ENCODE measurements around the gene GTPBP1. TPM values are rescaled to one million over a fixed set of nuclear protein-coding genes. Genes with fewer than 3 reads are reported as not detected.

GTPBP1 gene
- polyA plus RNA-seq, 3 donors: 6.7 to 41.4 (median 12.7) TPM

DNA sequence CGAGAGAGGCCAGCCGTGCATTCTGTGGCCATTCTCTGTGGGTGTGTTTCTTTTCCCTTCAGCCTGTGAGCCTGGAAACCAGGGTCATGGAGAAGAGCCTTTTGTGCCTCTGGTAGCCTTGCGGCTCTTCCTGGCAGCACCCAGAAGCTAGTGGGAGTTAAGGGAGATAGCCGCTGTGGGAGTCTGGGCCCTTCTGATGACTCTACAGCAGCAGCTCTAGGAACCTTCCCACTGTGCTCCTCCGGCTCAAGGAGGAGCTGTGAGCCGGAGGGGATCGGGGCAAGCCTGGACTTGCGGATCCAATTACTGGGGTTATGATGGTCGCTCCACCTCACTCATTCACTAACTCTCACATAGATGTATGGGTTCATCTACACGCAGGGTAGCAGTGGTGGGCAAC is 10.5 kb downstream of the GTPBP1 start:
- Mint-ChIP-seq H3K9me3 (no peaks in the 10 kb centered on the region), H3K4me1 (peaks cover 32% of the 10 kb centered on the region), H3K36me3 (peaks cover 57 to 88% of the 10 kb centered on the region in 2 donors), H3K27ac (peak overlapping the region in 1 of 7 donors; percentile 33), H3K27me3 (ENCODE audit: low read depth in 3 of 3) (no peaks in the 10 kb centered on the region), H3K4me3 (no peak overlapping the region)
- Histone ChIP-seq H3K4me2 (replicated peaks; ENCODE audit: extremely low read depth, low read length, poor library complexity, severe bottlenecking) (no peak overlapping the region), H3K9ac (ENCODE audit: insufficient read depth, low read length, poor library complexity, severe bottlenecking) (no peak overlapping the region), H3K36me3 (replicated peaks in 1 of 2; ENCODE audit: control insufficient read depth in 1 of 2, insufficient read depth in 2 of 2, low read length in 2 of 2) (peaks cover 41 to 75% of the 10 kb centered on the region in 2 donors), H2AFZ (ENCODE audit: insufficient read depth, low read depth, low read length, poor library complexity, severe bottlenecking) (no peak overlapping the region), H3K9me3 (replicated peaks in 1 of 2; ENCODE audit: control insufficient read depth in 1 of 2, insufficient read depth in 1 of 2, low read length in 2 of 2) (no peaks in the 10 kb centered on the region), H3K4me1 (ENCODE audit: control insufficient read depth in 1 of 2, insufficient read depth in 2 of 2, low read length in 2 of 2) (peaks cover 0 to 10% of the 10 kb centered on the region in 2 donors), H3K79me2 (ENCODE audit: insufficient read depth, low read length) (peaks cover 55% of the 10 kb centered on the region), H3K27ac (ENCODE audit: low read depth in 1 of 2, low read length in 2 of 2) (no peak overlapping the region), H4K20me1 (ENCODE audit: insufficient read depth, low read length) (peaks cover 85% of the 10 kb centered on the region), H3K4me3 (replicated peaks in 1 of 3; ENCODE audit: low read depth in 2 of 3, low read length in 3 of 3) (no peak overlapping the region), H3K27me3 (ENCODE audit: control insufficient read depth in 2 of 2, insufficient read depth in 2 of 2, low read length in 2 of 2) (no peaks in the 10 kb centered on the region)
- DNase-seq: no peak
- 100% methylated on average over 2 of the region's 10 CpGs for WGBS (ENCODE audit: insufficient coverage)
- TF ChIP-seq, protein P1, sequence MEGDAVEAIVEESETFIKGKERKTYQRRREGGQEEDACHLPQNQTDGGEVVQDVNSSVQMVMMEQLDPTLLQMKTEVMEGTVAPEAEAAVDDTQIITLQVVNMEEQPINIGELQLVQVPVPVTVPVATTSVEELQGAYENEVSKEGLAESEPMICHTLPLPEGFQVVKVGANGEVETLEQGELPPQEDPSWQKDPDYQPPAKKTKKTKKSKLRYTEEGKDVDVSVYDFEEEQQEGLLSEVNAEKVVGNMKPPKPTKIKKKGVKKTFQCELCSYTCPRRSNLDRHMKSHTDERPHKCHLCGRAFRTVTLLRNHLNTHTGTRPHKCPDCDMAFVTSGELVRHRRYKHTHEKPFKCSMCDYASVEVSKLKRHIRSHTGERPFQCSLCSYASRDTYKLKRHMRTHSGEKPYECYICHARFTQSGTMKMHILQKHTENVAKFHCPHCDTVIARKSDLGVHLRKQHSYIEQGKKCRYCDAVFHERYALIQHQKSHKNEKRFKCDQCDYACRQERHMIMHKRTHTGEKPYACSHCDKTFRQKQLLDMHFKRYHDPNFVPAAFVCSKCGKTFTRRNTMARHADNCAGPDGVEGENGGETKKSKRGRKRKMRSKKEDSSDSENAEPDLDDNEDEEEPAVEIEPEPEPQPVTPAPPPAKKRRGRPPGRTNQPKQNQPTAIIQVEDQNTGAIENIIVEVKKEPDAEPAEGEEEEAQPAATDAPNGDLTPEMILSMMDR (IDR thresholded peaks at IDR 0.05): no peak
- intact Hi-C loops (cut with micrococcal nuclease): no loop called here

DNA sequence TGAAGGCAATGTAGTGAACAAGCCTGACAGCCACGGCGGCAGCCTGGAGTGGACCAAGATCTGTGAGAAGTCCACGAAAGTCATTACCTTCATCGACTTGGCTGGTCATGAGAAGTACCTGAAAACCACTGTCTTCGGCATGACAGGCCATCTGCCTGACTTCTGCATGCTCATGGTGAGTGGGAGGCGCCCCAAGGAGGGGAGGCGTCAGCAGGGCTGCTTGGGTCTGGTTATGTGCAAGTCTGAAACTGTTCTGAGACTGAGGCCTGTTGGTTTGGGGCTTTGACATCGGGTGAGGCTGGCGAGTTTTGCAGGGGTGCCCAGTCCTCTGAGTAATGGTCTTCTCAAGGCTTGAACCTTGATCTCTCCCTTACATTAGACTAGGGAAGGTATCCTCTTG is 11.1 kb downstream of the GTPBP1 start:
- Histone ChIP-seq H3K4me1 (ENCODE audit: control insufficient read depth in 1 of 2, insufficient read depth in 2 of 2, low read length in 2 of 2) (peaks cover 0 to 10% of the 10 kb centered on the region in 2 donors), H3K27ac (ENCODE audit: low read depth in 1 of 2, low read length in 2 of 2) (no peak overlapping the region), H3K9me3 (replicated peaks in 1 of 2; ENCODE audit: control insufficient read depth in 1 of 2, insufficient read depth in 1 of 2, low read length in 2 of 2) (no peaks in the 10 kb centered on the region), H4K20me1 (ENCODE audit: insufficient read depth, low read length) (peaks cover 84% of the 10 kb centered on the region), H2AFZ (ENCODE audit: insufficient read depth, low read depth, low read length, poor library complexity, severe bottlenecking) (no peak overlapping the region), H3K4me2 (replicated peaks; ENCODE audit: extremely low read depth, low read length, poor library complexity, severe bottlenecking) (no peak overlapping the region), H3K9ac (ENCODE audit: insufficient read depth, low read length, poor library complexity, severe bottlenecking) (no peak overlapping the region), H3K27me3 (ENCODE audit: control insufficient read depth in 2 of 2, insufficient read depth in 2 of 2, low read length in 2 of 2) (no peaks in the 10 kb centered on the region), H3K4me3 (replicated peaks in 1 of 3; ENCODE audit: low read depth in 2 of 3, low read length in 3 of 3) (no peak overlapping the region), H3K79me2 (ENCODE audit: insufficient read depth, low read length) (peaks cover 49% of the 10 kb centered on the region), H3K36me3 (replicated peaks in 1 of 2; ENCODE audit: control insufficient read depth in 1 of 2, insufficient read depth in 2 of 2, low read length in 2 of 2) (peaks cover 47 to 78% of the 10 kb centered on the region in 2 donors)
- intact Hi-C loops (cut with micrococcal nuclease): no loop called here
- Mint-ChIP-seq H3K27ac (peak overlapping the region in 2 of 7 donors; percentile 14), H3K9me3 (peaks cover 0 to 2% (median 0%) of the 10 kb centered on the region in 7 donors), H3K27me3 (ENCODE audit: low read depth in 3 of 3) (no peaks in the 10 kb centered on the region), H3K36me3 (peaks cover 61 to 89% of the 10 kb centered on the region in 2 donors), H3K4me3 (no peak overlapping the region), H3K4me1 (peaks cover 32% of the 10 kb centered on the region)
- TF ChIP-seq, protein P1 (IDR thresholded peaks at IDR 0.05): no peak
- 100% methylated on average over 7 of the region's 9 CpGs for WGBS (ENCODE audit: insufficient coverage)
- DNase-seq: no peak
